SIG-M5 treated with dmso at 0.1 percent for 504 hours (cell line): ENCODE measurements around the gene ARHGAP10.
"Not testable (repeated sequence)": the region's sequence is repeated elsewhere in the genome, so short reads cannot be mapped to it uniquely, and the experiment has no call there.

Experiments
- DNase-seq: peaks from one replicate; lab custom pipeline; 2025; ENCODE audit not compliant: unreplicated experiment; lab: John Stamatoyannopoulos, UW

Gene ARHGAP10

GRCh38 chr4:147975933-147976928 lies 244.3 kb downstream of the ARHGAP10 start:
- no peak for DNase-seq

GRCh38 chr4:147980586-147980985 lies 248.7 kb downstream of the ARHGAP10 start:
- DNase-seq = no peak

GRCh38 chr4:147981305-147981704 lies 249.4 kb downstream of the ARHGAP10 start:
- DNase-seq = no peak

- peak; percentile 24 for DNase-seq
Measured at GRCh38 chr4:147984065-147984777, 252.3 kb downstream of the ARHGAP10 start.

GRCh38 chr4:147984778-147985138 lies 252.9 kb downstream of the ARHGAP10 start:
- no peak for DNase-seq

GRCh38 chr4:147985376-147985775 lies 253.5 kb downstream of the ARHGAP10 start:
- DNase-seq = no peak

- DNase-seq = no peak
Measured at GRCh38 chr4:147987252-147987651, 255.4 kb downstream of the ARHGAP10 start.

- no peak for DNase-seq
Measured at GRCh38 chr4:147991543-147992283, 259.8 kb downstream of the ARHGAP10 start.

GRCh38 chr4:147994076-147994475 lies 262.2 kb downstream of the ARHGAP10 start:
- no peak for DNase-seq

- no peak for DNase-seq
Measured at GRCh38 chr4:147994491-147995385, 262.9 kb downstream of the ARHGAP10 start.

GRCh38 chr4:147996859-147997258 lies 265.0 kb downstream of the ARHGAP10 start:
- no peak for DNase-seq

GRCh38 chr4:148000038-148000437 lies 268.1 kb downstream of the ARHGAP10 start:
- DNase-seq = not testable (repeated sequence)

GRCh38 chr4:148004228-148004857 lies 272.5 kb downstream of the ARHGAP10 start:
- DNase-seq = no peak

- no peak for DNase-seq
Measured at GRCh38 chr4:148006001-148006400, 274.1 kb downstream of the ARHGAP10 start.

- DNase-seq = peak; percentile 24
Measured at GRCh38 chr4:148007314-148007760, 275.4 kb downstream of the ARHGAP10 start.

GRCh38 chr4:148007792-148008191 lies 275.9 kb downstream of the ARHGAP10 start:
- DNase-seq = no peak

- peak; percentile 66 for DNase-seq
Measured at GRCh38 chr4:148015058-148015457, 283.2 kb downstream of the ARHGAP10 start.

GRCh38 chr4:148015468-148015867 lies 283.6 kb downstream of the ARHGAP10 start:
- no peak for DNase-seq

- no peak for DNase-seq
Measured at GRCh38 chr4:148016063-148016637, 284.3 kb downstream of the ARHGAP10 start.
